HG03565 (cell line): ENCODE measurements around the gene RALGPS1.

Experiments
- ATAC-seq: cut with Tn5 transposase; IDR thresholded peaks from one replicate; pipeline ENCODE4 v1.9.1; 2021; ENCODE audit warnings: mild to moderate bottlenecking, moderate library complexity; ENCODE audit not compliant: unreplicated experiment

RALGPS1 gene

GRCh38 chr9:126953041-126953809 lies 38.6 kb downstream of the RALGPS1 start:
- no peak for ATAC-seq

GRCh38 chr9:126955811-126956210 lies 41.2 kb downstream of the RALGPS1 start:
- ATAC-seq = no peak

- no peak for ATAC-seq
These were observed 42.5 kb downstream of the RALGPS1 start for GRCh38 chr9:126956917-126957686.

- ATAC-seq = no peak
These were observed 43.1 kb downstream of the RALGPS1 start for GRCh38 chr9:126957687-126958053.

- no peak for ATAC-seq
These were observed 44.8 kb downstream of the RALGPS1 start for GRCh38 chr9:126959336-126959735.

- no peak for ATAC-seq
These were observed 45.3 kb downstream of the RALGPS1 start for GRCh38 chr9:126959917-126960316.

GRCh38 chr9:126962336-126962735 lies 47.8 kb downstream of the RALGPS1 start:
- ATAC-seq = no peak

- ATAC-seq = no peak
These were observed 50.5 kb downstream of the RALGPS1 start for GRCh38 chr9:126965077-126965476.

- no peak for ATAC-seq
These were observed 51.2 kb downstream of the RALGPS1 start for GRCh38 chr9:126965541-126966428.

GRCh38 chr9:126971261-126971660 lies 56.7 kb downstream of the RALGPS1 start:
- ATAC-seq = no peak

GRCh38 chr9:126973651-126974529 lies 59.3 kb downstream of the RALGPS1 start:
- ATAC-seq = no peak

GRCh38 chr9:126974594-126974993 lies 60.0 kb downstream of the RALGPS1 start:
- ATAC-seq = no peak

GRCh38 chr9:126975327-126976220 lies 61.0 kb downstream of the RALGPS1 start:
- no peak for ATAC-seq

- ATAC-seq = no peak
These were observed 64.9 kb downstream of the RALGPS1 start for GRCh38 chr9:126979461-126979860.

GRCh38 chr9:126980231-126980630 lies 65.6 kb downstream of the RALGPS1 start:
- ATAC-seq = no peak

GRCh38 chr9:126981218-126981617 lies 66.6 kb downstream of the RALGPS1 start:
- no peak for ATAC-seq

GRCh38 chr9:126982215-126983002 lies 67.8 kb downstream of the RALGPS1 start:
- no peak for ATAC-seq

- no peak for ATAC-seq
These were observed 69.2 kb downstream of the RALGPS1 start for GRCh38 chr9:126983767-126984166.

- ATAC-seq = no peak
These were observed 70.4 kb downstream of the RALGPS1 start for GRCh38 chr9:126984969-126985368.
